DMS153 treated with DMSO at 0.1 percent for 48 hours (cell line): ENCODE measurements around the gene ATAD2B.

Experiments used
- DNase-seq: peaks from one replicate; lab custom pipeline; 2025; ENCODE audit not compliant: unreplicated experiment; lab: John Stamatoyannopoulos, UW

Gene ATAD2B

GRCh38 chr2:23915327-23915726 is 11.6 kb downstream of the ATAD2B start:
- no peak for DNase-seq

DNA sequence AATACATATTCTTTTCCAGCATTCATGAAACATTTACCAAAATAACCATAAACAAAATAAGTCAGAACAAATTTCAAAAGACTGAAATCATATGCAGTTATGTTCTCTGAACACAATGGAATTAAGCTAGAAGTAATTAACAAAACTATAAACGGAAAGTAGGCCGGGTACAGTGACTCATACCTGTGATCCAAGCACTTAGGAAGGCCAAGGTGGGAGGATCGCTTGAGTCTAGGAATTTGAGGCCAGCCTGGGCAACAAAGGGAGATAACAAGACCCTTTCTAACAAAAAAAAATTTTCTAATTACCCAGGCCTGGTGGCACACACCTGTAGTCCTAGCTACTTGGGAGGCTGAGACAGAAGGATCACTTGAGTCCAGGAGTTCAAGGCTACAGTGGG is 14.9 kb downstream of the ATAD2B start:
- DNase-seq, result no peak

DNA sequence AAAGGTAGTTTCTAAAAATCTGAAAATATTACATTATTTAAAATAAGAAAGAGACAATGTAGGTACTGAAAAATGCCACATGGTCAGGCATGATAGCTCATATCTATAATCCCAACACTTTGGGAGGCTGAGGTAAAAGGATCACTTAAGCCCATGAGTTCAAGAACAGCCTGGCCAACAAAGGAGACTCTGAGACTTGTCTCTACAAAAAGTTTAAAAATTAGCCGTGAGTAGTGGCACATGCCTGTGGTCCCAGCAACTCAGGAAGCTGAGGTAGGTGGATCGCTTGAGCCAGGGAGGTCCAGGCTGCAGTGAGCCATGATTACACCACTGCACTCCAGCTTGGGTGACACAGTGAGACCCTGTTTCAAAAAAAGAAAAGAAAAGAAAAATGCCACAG is 21.8 kb downstream of the ATAD2B start:
- DNase-seq, result no peak

DNA sequence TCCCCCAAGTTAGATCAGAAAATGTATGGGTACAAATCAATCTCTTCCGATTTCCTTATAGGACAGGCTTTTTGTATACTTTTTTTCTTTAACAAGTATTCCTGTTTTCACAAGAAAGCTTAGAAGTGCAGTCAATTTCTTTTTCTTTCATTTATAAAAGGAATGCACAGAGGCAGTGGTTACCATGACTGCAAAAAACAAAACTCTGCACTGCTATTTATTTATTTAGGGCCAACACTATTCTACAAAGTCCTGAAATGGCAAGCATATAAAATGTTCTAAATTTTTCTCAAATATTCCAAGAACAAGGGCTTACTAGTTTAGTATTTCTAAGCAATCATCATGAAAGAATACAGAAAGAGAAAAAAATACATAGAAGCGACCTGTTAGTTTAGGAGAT is 22.2 kb downstream of the ATAD2B start:
- no peak for DNase-seq

- DNase-seq, result no peak
These were observed 22.7 kb downstream of the ATAD2B start for GRCh38 chr2:23904215-23904614.

DNA sequence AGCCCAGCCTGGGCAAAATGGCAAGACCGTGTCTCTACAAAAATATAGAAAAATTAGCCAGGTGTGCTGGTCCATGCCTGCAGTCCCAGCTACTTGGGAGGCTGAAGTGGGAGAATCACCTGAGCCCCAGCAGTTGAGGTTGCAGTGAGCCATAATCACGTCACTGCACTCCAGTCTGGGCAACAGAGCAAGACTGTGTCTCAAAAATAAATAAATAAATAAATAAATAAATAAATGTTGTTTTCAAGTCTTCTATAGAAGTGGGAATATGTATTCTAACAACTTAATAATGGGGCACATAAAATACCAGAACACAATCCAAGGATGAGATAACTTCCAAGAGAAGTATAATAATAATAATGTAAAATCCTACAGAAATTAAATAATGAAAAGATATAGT is 23.9 kb downstream of the ATAD2B start:
- DNase-seq, result no peak

- no peak for DNase-seq
These were observed 24.7 kb downstream of the ATAD2B start for GRCh38 chr2:23901966-23902846.

DNA sequence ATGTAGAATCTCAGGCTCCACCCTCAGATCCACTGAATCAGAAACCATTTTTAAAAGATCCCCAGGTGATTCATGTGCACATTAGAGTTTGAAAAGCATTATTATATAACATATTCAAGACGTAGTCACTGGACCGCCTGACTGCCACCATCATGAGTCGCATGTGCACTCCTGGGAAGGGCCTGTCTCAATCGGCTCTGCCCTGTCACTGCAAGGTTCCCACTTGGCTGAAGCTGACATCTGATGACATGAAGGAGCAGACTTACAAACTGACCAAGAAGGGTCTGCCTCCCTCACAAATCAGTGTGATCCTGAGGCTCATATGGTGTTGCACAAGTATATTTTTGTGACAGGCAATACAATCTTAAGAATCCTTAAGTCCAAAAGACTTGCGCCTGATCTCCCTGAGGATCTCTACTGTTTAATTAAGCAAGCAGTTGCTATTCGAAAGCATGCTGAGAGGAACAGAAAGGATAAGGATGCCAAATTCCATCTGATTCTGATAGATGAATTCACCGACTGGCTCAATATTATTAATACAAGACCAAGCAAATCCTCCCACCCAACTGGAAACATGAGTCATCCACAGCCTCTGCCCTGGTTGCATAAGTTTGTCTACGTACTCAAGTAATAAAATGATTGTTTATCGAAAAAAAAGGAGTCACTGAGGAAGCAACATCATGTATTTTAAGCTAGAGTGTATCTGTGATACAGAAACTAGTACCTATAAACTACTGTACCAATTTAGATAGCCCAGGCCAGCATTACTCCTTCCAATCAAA is 26.2 kb downstream of the ATAD2B start:
- DNase-seq, result no peak

DNA sequence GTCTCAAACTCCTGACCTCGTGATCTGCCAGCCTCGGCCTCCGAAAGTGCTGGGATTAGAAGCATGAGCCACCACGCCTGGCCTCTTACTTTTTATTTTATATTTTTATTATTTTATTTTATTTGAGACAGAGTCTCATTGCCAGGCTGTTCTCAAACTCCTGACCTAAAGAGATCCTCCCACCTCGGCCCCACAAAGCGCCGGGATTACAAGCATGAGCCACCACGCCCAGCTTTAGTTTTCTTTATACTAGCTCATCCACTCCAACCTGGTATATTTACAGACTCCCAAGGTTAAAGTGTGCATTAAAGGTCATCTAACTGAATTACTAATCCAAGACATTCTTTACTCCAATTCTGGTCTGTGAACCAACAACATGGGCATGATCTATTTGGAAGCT is 26.8 kb downstream of the ATAD2B start:
- DNase-seq, result no peak

- DNase-seq, result no peak
These were observed 55.7 kb downstream of the ATAD2B start for GRCh38 chr2:23871206-23871605.

DNA sequence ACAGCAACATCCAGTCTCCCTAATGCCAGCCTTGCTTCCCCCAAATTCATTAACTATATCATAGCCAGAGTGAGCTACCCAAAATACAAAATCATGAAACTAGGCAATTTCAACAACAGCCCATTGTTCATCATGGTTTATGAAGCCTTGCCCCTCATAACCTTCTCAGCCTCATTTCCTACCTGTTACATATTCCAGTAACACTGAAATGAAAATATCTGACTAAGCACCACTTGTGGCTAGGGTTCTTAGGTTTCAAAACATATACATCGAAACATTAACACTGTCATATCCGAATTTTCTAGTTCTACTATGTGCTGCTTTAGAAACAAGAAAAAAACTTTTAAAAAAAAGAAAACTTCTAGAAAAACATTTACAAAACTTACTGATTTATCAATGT is 59.5 kb downstream of the ATAD2B start:
- DNase-seq, result no peak

DNA sequence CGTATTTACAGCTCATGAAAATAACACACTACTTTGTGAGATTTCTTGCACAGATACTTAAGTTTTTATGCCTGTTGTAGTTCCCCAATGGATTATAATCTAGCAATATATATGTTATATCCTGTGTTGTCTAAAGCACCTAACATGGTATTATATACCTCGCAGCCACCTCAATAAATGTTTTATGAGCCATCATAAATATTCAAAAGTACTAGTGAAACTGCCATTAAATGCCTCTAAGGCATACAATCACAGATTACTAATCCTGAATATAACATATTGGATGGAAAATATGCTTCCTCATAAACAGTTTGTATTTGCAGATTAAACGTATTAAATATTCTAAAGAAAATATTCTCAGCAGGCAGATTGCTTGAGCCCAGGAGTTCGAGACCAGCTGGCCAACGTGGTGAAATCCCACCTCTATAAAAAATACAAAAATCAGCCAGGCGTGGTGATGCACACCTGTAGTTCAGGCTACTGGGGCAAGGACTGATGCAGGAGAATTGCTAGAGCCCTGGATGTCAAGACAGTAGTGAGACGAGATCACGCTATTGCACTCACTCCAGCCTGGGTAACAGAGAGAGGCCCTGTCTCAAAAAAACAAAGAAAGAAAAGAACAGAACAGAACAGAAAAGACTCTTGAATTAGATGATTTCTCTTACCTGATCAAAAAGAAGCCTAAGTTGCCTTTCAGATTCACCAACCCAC is 64.1 kb downstream of the ATAD2B start:
- no peak for DNase-seq

GRCh38 chr2:23861952-23862351 is 65.0 kb downstream of the ATAD2B start:
- no peak for DNase-seq

- no peak for DNase-seq
These were observed 66.9 kb downstream of the ATAD2B start for GRCh38 chr2:23859983-23860382.

DNA sequence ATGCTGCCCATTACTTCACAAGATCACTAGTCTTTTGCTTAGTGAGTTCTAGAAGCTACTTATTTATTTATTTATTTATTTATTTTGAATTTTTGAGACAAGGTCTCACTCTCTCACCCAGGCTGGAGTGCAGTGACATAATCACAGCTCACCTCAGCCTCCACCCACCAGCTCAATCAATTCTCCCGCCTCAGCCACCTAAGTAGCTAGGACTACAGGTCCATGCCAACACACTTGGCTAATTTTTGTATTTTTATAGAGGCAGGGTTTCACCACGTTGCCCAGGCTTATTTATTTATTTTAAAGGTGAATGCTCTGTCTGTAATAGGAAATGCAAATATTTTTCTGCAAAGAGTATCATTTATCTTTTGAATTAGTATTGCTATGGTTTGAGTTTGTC is 67.7 kb downstream of the ATAD2B start:
- DNase-seq, result no peak

DNA sequence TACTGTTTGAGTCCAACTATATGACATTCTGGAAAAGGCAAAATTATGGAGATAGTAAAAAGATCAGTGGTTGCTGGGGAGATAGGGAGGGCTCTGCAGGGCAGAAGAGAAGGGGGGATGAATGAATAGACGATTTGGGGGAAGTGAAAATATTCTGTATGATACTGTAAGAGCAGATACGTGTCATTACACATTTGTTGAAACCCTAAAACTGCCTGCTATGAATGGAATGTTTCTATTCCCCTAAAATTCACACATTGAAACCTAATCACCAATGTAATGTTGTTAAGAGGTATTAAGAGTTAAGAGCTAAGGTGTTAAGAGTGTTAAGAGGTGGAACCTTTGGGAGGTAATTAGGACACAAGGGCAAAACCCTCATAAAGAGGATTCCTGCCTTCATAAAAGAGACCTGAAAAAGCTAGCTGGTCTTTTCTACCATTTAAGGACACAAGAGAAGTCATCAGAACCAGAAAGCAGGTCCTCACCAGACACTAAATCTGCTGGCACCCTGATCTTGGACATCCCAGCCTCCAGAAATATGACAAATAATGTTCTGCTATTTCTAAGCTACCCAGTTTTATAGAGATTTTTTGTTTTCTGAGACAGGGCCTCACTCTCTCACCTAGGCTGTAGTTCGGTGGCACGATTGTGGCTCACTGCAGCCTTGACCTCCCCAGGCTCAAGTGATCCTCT is 76.2 kb downstream of the ATAD2B start:
- DNase-seq, result no peak

GRCh38 chr2:23844905-23845304 is 82.0 kb downstream of the ATAD2B start:
- DNase-seq, result no peak

GRCh38 chr2:23843051-23843976 is 83.6 kb downstream of the ATAD2B start:
- DNase-seq, result no peak

DNA sequence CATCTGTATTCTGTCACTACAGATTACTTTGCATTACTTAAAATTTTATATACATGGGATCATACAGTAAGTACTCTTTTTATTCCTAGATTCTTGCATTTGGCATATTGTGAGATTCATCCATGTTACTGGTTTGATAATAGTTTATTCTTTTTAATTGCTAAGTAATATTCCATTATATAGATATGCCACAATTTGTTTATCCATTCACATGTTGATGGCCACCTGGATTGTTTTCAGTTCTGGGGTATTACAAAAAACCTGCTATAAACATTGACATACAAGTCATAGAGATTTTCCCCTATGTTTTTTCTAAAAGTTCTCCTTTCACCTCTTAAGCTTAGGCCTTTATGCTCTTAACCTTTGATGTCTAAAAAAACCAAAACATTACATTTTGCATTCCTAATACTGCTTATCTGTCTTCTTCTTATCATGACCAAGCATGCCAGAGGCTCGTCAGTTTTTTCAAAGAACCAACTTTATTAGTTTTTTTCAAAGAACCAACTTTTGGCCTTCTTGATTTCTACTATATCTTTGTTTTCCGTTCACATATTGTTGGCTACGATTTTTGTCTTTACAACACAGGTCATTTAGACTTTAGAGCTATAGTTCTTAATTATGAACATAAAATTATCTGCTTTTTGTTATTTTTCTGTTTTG is 86.9 kb downstream of the ATAD2B start:
- DNase-seq, result no peak

DNA sequence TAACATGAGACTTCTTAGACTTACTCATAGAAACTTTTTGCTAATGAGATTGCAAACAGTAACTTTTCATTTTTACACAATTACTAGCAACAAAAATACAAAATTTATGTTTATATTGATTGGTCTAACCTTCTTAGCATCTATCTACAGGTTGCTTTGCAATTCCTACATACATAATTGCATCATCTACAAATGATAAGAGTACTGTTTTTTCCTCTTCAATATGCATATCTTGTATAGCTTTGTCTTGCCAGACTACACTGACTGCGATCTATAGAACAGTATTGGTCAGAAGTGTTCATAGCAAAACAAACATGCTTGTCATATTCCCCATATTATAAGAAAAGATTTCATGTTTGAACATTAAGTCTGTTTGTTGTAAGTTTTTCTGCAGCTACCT is 87.9 kb downstream of the ATAD2B start:
- no peak for DNase-seq
